Ishikawa (cell line): ENCODE measurements around the gene KREMEN1.

Experiments used
- CEBPB ChIP-seq: IDR thresholded peaks from 2 replicates; pipeline ENCODE4 v1.6.1; 2012
- CREB1 ChIP-seq: IDR thresholded peaks from 2 replicates; pipeline ENCODE4 v1.6.1; 2012; ENCODE audit warnings: low read depth
- EGR1 ChIP-seq: IDR thresholded peaks from 2 replicates; pipeline ENCODE4 v1.6.1; 2012
- EP300 ChIP-seq: IDR thresholded peaks from 2 replicates; pipeline ENCODE4 v1.6.1; 2012; ENCODE audit warnings: borderline replicate concordance
- FOXM1 ChIP-seq: IDR thresholded peaks from 2 replicates; pipeline ENCODE4 v1.6.1; 2012; ENCODE audit warnings: low read depth, borderline replicate concordance
- MAX ChIP-seq: IDR thresholded peaks from 2 replicates; pipeline ENCODE4 v1.6.1; 2012
- NFIC ChIP-seq: IDR thresholded peaks from 2 replicates; pipeline ENCODE4 v1.6.1; 2012
- RAD21 ChIP-seq: IDR thresholded peaks from 2 replicates; pipeline ENCODE4 v1.6.1; 2012; ENCODE audit warnings: low read depth
- REST ChIP-seq: IDR thresholded peaks from 2 replicates; pipeline ENCODE4 v1.6.1; 2012; ENCODE audit warnings: low read depth, mild to moderate bottlenecking
- TAF1 ChIP-seq: IDR thresholded peaks from 2 replicates; pipeline ENCODE4 v1.6.1; 2012; ENCODE audit warnings: low read depth, mild to moderate bottlenecking
- TCF12 ChIP-seq: IDR thresholded peaks from 2 replicates; pipeline ENCODE4 v1.6.1; 2012; ENCODE audit warnings: low read depth
- TEAD4 ChIP-seq: IDR thresholded peaks from 2 replicates; pipeline ENCODE4 v1.6.1; 2012
- USF1 ChIP-seq: IDR thresholded peaks from 2 replicates; pipeline ENCODE4 v1.6.1; 2012
- YY1 ChIP-seq: IDR thresholded peaks from 2 replicates; pipeline ENCODE4 v1.6.1; 2012; ENCODE audit warnings: low read depth
- ZBTB7A ChIP-seq: IDR thresholded peaks from 2 replicates; pipeline ENCODE4 v1.6.1; 2012; ENCODE audit warnings: low read depth

The KREMEN1 gene

GRCh38 chr22:29078869-29079207, 6.0 kb downstream of the KREMEN1 start:
- no peak for TF ChIP-seq CREB1
- no peak for TF ChIP-seq YY1
- TF ChIP-seq USF1, result no peak
- no peak for TF ChIP-seq CEBPB
- no peak for TF ChIP-seq ZBTB7A
- TF ChIP-seq RAD21, result no peak
- TF ChIP-seq NFIC, result no peak
- no peak for TF ChIP-seq EP300
- TF ChIP-seq TEAD4, result no peak
- TF ChIP-seq FOXM1, result no peak
- no peak for TF ChIP-seq MAX

GRCh38 chr22:29079218-29079901, 6.5 kb downstream of the KREMEN1 start:
- TF ChIP-seq FOXM1 (no peak), NFIC (peak; percentile 47), TCF12 (no peak), EGR1 (no peak), ZBTB7A (no peak), CREB1 (no peak)

GRCh38 chr22:29080106-29080975, 7.5 kb downstream of the KREMEN1 start:
- TF ChIP-seq USF1 (no peak), ZBTB7A (no peak), TCF12 (no peak), FOXM1 (no peak), RAD21 (no peak), REST (no peak), NFIC (no peak), EP300 (no peak), CEBPB (no peak), TAF1 (no peak), TEAD4 (no peak), EGR1 (no peak), YY1 (no peak), MAX (no peak), CREB1 (no peak)

GRCh38 chr22:29081517-29082236, 8.8 kb downstream of the KREMEN1 start:
- TF ChIP-seq REST (no peak), TEAD4 (no peak), RAD21 (no peak), MAX (no peak), USF1 (no peak), EP300 (no peak), YY1 (no peak), ZBTB7A (no peak), EGR1 (no peak), FOXM1 (no peak), CEBPB (no peak)
